GM12875 (cell line): ENCODE results near the gene SLC12A7.

Source experiments
- H3K4me3 ChIP-seq: one replicate; pipeline ENCODE4 v1.5.1; 2011; ENCODE audit warnings: low read depth, low read length, control low read depth
- CTCF ChIP-seq: IDR thresholded peaks from 2 replicates; pipeline ENCODE4 v1.5.1; 2011; ENCODE audit warnings: low read depth, mild to moderate bottlenecking, control low read depth, inconsistent platforms, low read length, moderate library complexity, borderline replicate concordance; ENCODE audit not compliant: insufficient read depth

SLC12A7 gene

GRCh38 chr5:1079486-1079885 lies 32.4 kb downstream of the SLC12A7 start:
- no peak for TF ChIP-seq CTCF
- H3K4me3 ChIP-seq: no peak overlapping the region

GRCh38 chr5:1078851-1079250 lies 33.0 kb downstream of the SLC12A7 start:
- TF ChIP-seq CTCF: no peak
- no peak overlapping the region for H3K4me3 ChIP-seq

GRCh38 chr5:1078206-1078605 lies 33.7 kb downstream of the SLC12A7 start:
- no peak overlapping the region for H3K4me3 ChIP-seq
- no peak for TF ChIP-seq CTCF

- H3K4me3 ChIP-seq: no peak overlapping the region
- TF ChIP-seq CTCF: no peak
Observed at GRCh38 chr5:1077491-1078020, 34.3 kb downstream of the SLC12A7 start.

GRCh38 chr5:1077026-1077425 lies 34.8 kb downstream of the SLC12A7 start:
- no peak overlapping the region for H3K4me3 ChIP-seq
- TF ChIP-seq CTCF: no peak

- TF ChIP-seq CTCF: no peak
- no peak overlapping the region for H3K4me3 ChIP-seq
Observed at GRCh38 chr5:1076406-1076805, 35.5 kb downstream of the SLC12A7 start.

GRCh38 chr5:1075931-1076330 lies 35.9 kb downstream of the SLC12A7 start:
- TF ChIP-seq CTCF: no peak
- no peak overlapping the region for H3K4me3 ChIP-seq
